Activated CD8-positive, alpha-beta memory T cell treated with anti-CD3 and anti-CD28 coated beads for 36 hours (primary cell): ENCODE measurements around the gene ACTR1B. TPM values are rescaled to one million over a fixed set of nuclear protein-coding genes. Genes with fewer than 3 reads are reported as not detected.

Source experiments
- CTCF ChIA-PET: fragments of 350-600 bp; sonication (Branson Sonifier 250); formaldehyde crosslinking; loops from one replicate; lab custom pipeline; 2021; ENCODE audit warnings: antibody characterized with exemption; lab: Charles Lee
- POLR2A ChIA-PET: fragments of 350-600 bp; sonication (Branson Sonifier 250); formaldehyde crosslinking; loops from one replicate; lab custom pipeline; 2021; ENCODE audit warnings: antibody characterized with exemption; lab: Charles Lee
- total RNA-seq, 2 experiments: library from RNA; stranded (reverse); gene quantifications; one replicate each; pipeline ENCODE4 v1.2.3, GENCODE V29; 2021

Gene ACTR1B
- total RNA-seq, 2 experiments from 2014 or later: 87.9 to 92.1 TPM

DNA sequence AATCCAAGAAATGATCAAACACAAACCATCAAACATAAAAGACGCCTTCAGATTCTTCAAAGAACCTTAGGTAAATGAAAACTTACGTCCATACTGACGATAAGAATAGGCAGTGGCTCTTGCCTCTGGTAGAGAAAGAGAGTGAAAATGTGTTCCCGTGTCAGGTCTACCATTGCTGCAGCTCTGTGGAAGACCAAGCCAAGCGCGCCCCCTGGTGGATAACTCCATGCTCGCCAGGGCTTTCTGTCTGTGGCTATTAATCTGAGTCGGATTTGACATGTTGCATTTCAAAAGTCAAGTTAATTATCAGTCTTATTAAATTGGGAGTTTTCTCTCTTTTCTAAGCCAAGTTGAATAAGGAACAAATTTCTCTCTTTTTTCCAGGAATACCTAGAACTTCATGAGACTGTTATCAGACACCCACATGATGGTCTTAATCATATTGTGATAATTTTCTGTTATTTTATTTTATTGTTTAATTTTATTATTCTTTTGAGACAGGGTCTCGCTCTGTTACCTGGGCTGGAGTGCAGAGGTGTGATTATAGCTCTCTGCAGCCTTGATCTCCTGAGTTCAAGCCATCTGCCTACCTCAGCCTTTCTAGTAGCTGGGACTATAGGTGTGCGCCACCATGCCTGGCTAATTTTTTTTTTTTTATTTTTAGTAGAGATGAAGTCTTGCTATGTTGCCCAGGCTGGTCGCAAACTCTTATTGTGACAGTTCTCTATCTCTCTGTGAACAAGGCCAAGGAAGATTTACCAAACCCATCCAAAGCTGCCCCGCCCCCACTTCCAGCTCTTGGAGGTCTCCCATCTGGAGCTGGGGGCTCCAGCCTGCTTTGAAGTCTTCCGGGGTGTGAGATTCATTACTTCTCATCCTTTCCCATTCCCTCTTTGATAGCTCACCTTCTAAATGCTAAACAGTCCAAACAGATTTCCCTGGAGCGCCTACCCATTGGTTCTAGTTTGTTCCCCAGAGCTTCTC lies 33.7 kb upstream of the ACTR1B start:
- ChIA-PET CTCF (interaction anchor here (0.8 to 6.7 kb wide), 16 partner anchors 12 to 107 kb away, joined by 3 to 70 read pairs (median 6); partner anchors contain the start of genes ACTR1B, COX5B and ZAP70), POLR2A (interaction anchor here (1.2 kb wide), 1 partner anchor 35 kb away, joined by 3 read pairs; no protein-coding TSS in a partner anchor)

GRCh38 chr2:97695744-97696143 lies 31.9 kb upstream of the ACTR1B start:
- ChIA-PET POLR2A (interaction anchor here (1.2 kb wide), 1 partner anchor 33 kb away, joined by 3 read pairs; no protein-coding TSS in a partner anchor), CTCF (interaction anchor here (1.3 to 6.7 kb wide), 8 partner anchors 10 to 105 kb away, joined by 3 to 70 read pairs (median 15); partner anchors contain the start of genes ACTR1B, COX5B and ZAP70)

- ChIA-PET POLR2A (no interaction called here), CTCF (no interaction called here)
Observed at GRCh38 chr2:97693476-97693875, 29.6 kb upstream of the ACTR1B start.

DNA sequence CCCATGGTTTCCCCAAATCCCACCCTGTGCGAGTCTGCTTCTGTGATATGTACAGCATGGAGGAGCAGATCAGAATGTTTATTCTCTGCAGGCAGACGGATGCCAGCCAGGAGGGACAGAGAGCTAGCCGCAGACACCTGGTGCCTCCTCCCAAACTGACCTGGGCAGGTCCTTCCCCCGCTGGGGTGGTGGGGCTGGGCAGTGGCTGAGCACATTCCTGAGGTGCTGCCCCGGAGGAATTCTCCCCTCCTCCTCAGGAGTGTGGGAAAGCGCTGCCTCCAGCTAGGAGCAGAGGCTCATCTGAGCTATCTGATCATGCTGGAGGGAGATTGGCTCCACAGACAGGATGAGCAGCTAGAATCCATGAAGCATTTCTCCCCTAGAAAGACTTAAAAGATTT lies 27.3 kb upstream of the ACTR1B start:
- CTCF ChIA-PET: interaction anchor here (0.8 to 1.6 kb wide), 3 partner anchors 9 to 100 kb away, joined by 4 to 6 read pairs (median 4); no protein-coding TSS in a partner anchor
- POLR2A ChIA-PET: no interaction called here

DNA sequence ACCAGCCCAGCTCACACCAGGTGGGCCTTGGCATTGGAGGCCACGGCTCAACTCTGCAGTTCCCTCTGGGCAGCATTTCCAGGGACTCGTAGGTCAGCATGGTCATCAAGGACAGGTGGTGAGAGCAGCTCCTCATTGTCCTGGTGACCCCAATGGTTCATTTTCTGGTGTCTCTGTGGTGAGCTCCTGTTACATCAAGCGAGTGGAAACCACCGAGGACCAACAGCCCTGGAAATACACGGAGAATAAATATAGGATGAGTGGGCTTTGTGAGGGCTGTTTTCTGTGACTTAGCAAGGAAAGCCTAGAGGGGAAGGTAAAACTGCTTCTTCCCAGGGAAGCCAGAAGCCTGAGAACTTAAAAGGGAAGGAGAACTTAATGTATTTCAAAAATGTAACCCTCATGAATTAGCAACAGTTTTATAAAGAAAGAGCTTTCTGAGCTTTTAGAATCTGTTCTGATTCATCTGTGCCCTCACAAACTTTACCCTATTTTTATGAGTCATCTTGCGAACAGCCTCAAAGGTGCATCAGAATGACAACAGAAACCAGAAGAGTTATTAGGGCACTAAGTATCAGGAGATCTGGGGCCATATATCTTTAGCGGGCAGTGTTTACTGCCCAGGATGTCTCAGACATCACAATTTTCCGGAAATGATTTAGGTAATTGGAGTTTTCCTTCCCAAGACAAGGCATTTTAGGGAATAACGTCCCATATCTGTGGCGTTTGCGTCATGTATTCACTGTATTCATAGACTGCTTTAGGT lies 24.4 kb upstream of the ACTR1B start:
- CTCF ChIA-PET: interaction anchor here (0.9 to 1.2 kb wide), 3 partner anchors 11 to 25 kb away, joined by 3 to 5 read pairs (median 3); no protein-coding TSS in a partner anchor
- POLR2A ChIA-PET: interaction anchor here (0.5 to 1.0 kb wide), 4 partner anchors 24 to 42 kb away, joined by 3 to 6 read pairs (median 4); partner anchors contain the start of gene COX5B

GRCh38 chr2:97687235-97687634 lies 23.4 kb upstream of the ACTR1B start:
- CTCF ChIA-PET: interaction anchor here (0.9 kb wide), 1 partner anchor 13 kb away, joined by 3 read pairs; no protein-coding TSS in a partner anchor
- POLR2A ChIA-PET: interaction anchor here (0.6 kb wide), 1 partner anchor 118 kb away, joined by 9 read pairs; no protein-coding TSS in a partner anchor

DNA sequence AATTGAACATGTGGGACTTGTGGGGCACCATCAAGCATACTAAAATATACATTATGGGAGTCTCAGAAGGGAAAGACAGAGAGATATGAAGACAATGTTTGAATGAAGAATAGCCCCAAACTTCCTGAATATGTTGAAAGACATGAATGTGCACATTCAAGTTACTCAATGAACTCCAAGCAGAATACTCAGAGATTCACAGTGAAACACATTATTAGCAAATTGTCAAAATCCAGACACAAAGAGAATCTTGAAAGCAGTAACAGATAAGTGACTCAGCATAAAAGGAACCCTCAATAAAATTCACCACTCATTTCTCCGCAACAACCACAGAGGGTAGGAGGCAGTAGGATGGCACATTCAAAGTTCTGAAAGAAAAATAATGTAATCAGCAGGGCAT lies 14.5 kb upstream of the ACTR1B start:
- CTCF ChIA-PET: no interaction called here
- POLR2A ChIA-PET: no interaction called here

GRCh38 chr2:97677480-97677879 lies 13.6 kb upstream of the ACTR1B start:
- POLR2A ChIA-PET: no interaction called here
- CTCF ChIA-PET: interaction anchor here (1.2 kb wide), 1 partner anchor 87 kb away, joined by 3 read pairs; no protein-coding TSS in a partner anchor

DNA sequence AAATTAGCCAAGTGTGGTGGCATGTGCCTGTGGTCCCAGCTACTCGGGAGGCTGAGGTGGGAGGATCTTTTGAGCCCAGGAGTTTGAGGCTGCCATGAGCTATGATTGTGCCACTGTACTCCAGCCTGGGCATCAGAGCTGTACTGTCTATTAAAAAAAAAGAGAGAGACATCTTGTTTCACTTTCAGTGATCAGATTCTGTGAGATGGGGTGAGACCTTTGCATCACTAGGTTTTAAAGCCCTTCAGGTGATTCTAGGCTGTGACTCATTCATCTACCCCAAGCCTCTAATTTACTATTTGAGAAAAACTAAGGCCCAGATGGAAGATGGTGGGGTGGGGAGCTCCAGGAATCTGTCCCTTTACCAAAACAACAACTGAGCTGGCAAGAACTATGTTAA lies 12.8 kb upstream of the ACTR1B start:
- ChIA-PET CTCF (interaction anchor here (0.7 to 1.2 kb wide), 3 partner anchors 11 to 86 kb away, joined by 3 to 5 read pairs (median 3); partner anchors contain the start of gene ACTR1B), POLR2A (no interaction called here)

DNA sequence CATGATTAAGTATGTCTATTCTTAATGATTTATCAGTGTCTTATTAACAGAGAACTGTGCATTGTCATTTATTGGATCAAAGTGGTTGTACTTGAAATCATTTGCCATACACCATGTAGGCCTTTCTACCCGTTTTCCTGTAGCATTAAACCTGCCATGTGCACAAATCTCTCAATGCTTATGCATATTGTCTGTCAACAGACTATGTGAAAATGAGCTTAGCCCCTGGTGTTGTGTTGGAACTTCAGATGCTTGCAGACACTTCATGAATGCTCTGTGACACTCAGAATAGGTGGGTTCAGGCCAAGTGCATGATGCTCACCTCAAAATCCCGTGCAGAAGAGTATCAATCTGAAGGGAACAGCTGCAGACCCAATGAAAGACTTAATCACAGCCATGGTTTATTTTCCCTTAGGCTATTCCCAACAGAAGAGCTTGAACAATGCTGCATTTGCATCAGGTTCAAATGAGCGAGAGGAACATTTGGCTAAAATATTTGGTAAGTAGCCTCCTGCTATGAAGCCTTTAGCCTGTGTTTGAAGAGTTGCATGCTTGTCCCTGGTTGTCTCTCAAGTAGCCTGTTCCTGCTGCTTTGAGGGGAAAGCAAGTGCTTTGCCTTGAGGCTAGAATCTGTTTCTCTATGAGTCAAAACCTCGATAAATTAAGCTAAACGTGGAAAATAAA lies 11.7 kb upstream of the ACTR1B start:
- CTCF ChIA-PET: interaction anchor here (0.7 to 1.6 kb wide), 3 partner anchors 9 to 23 kb away, joined by 3 to 6 read pairs (median 3); no protein-coding TSS in a partner anchor
- POLR2A ChIA-PET: interaction anchor here (1.8 kb wide), 1 partner anchor 13 kb away, joined by 6 read pairs; no protein-coding TSS in a partner anchor

GRCh38 chr2:97673915-97674283 lies 10.1 kb upstream of the ACTR1B start:
- POLR2A ChIA-PET: no interaction called here
- CTCF ChIA-PET: no interaction called here

DNA sequence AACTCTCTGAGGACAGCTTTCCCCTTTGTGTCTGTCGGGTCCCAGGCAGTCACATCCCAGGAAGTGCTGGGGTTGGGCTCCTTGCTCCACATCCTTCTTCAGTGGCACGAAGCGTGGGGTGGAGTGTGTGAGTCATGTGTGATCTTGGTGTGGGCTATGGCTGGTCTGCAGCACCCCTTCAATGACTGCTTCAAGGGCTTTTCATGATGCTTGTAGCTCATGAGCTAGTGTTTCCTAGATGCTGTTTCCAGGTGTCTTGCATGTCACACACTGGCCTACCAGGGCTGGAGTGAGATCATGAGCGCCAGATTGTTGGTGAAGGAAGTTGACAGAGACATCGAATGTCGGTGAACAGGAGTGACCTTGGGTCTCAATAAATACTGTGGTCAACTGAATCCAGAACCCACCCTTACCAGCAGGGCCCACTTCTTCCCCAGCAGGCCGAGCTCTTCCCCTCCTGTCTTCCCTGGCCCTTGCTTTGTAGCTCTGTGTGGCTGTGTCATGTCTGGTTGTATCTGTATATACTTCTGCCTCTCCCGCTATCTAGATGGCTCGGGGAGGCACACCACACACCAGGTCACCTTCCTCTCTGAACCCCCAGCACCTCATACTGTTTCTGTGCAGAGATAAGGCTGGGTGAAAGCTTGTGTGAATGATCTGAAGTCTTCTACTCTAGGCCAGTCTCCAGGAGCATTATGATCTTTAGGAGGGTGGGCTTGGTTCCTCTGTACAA lies 9.5 kb upstream of the ACTR1B start:
- CTCF ChIA-PET: interaction anchor here (1.0 kb wide), 1 partner anchor 9 kb away, joined by 6 read pairs; the partner anchor contains the start of gene ACTR1B
- POLR2A ChIA-PET: interaction anchor here (1.0 kb wide), 1 partner anchor 9 kb away, joined by 6 read pairs; no protein-coding TSS in a partner anchor

- ChIA-PET CTCF (interaction anchor here (1.0 kb wide), 1 partner anchor 8 kb away, joined by 6 read pairs; the partner anchor contains the start of gene ACTR1B), POLR2A (interaction anchor here (1.0 kb wide), 1 partner anchor 8 kb away, joined by 6 read pairs; no protein-coding TSS in a partner anchor)
Observed at GRCh38 chr2:97672606-97673140, 8.8 kb upstream of the ACTR1B start.

DNA sequence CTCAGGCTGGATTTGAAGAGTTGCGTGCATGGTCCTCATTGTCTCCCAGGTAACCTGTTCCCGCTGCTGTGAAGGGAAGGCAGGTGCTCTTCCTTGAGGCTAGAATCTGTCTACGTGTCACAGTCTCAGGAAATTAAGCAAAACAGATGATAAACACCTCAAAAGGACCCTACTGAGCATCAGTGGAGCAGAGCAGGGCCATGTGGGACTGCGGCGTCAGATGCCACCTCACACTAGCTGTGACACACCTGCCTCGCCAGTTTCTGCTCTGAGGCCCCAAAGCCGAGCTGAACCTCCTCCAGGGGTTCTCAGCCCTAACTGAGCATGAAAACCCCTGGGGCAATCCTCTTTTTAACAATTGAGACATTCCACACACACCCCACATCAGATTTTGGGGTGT lies 7.7 kb upstream of the ACTR1B start:
- ChIA-PET POLR2A (no interaction called here), CTCF (no interaction called here)

DNA sequence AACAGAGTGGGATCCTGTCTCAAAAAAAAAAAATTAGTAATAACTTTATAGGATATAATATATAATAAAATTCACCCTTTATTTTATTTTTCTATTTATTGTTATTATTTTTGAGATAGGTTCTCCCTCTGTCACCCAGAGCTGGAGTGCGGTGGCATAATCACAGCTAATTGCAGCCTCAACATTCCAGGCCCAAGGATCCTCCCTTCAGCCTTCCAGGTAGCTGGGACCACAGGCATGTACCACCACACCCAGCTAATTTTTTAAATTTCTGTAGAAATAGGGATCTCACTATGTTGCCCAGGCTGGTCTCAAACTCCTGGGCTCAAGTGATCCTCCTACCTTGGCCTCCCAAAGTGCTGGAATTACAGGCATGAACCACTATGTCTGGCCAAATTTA lies 6.6 kb upstream of the ACTR1B start:
- ChIA-PET CTCF (no interaction called here), POLR2A (no interaction called here)

- ChIA-PET POLR2A (no interaction called here), CTCF (no interaction called here)
Observed at GRCh38 chr2:97669448-97669847, 5.6 kb upstream of the ACTR1B start, which contains the start of gene C2orf92. Gene C2orf92, plus strand, starts transcription at chr2:97669713. Its CDS starts 76 bp downstream, at chr2:97669789.

GRCh38 chr2:97664636-97664970 lies 759 bp upstream of the ACTR1B start:
- POLR2A ChIA-PET: interaction anchor here (0.6 to 6.3 kb wide), 7 partner anchors 8 to 74 kb away, joined by 3 to 148 read pairs (median 6); partner anchors contain the start of genes ANKRD36B, COX5B and ZAP70

More at GRCh38 chr2:97664636-97664970, 759 bp upstream of the ACTR1B start:
- CTCF ChIA-PET: interaction anchor here (0.9 to 3.4 kb wide), 6 partner anchors 8 to 46 kb away, joined by 3 to 28 read pairs (median 10); partner anchors contain the start of gene COX5B
